Stomach (tissue), 9 donors: ENCODE data around the gene PHB1. TPM values are rescaled to one million over a fixed set of nuclear protein-coding genes. Genes with fewer than 3 reads are reported as not detected.

Source experiments
- DNase-seq, 2 donors: peaks; one replicate each; pipeline versions ENCODE4 v3.0.0 to v3.0.0-alpha.2; 2013 to 2019
- H3K27ac ChIP-seq, 5 donors: fragments of 200-600 bp in 4 of 5; sonication (generic) in 4 of 5; one replicate each; pipeline ENCODE4 v1.5.1; 2013 to 2019; ENCODE audit warnings: mild to moderate bottlenecking in 1 of 5, moderate library complexity in 1 of 5
- H3K27me3 ChIP-seq, 3 donors: fragments of 200-600 bp; sonication (generic); one replicate each; pipeline ENCODE4 v1.5.1; 2017 to 2019; ENCODE audit warnings: mixed run types in 1 of 3
- H3K36me3 ChIP-seq, 4 donors: fragments of 200-600 bp; sonication (generic); 1 replicate in 3 of 4; 2 replicates in 1 of 4; pipeline ENCODE4 v1.5.1; 2016 to 2019
- H3K4me1 ChIP-seq, 4 donors: fragments of 200-600 bp; sonication (generic); one replicate each; pipeline ENCODE4 v1.5.1; 2016 to 2019
- H3K4me3 ChIP-seq, 4 donors: fragments of 200-600 bp; sonication (generic) in 3 of 4; one replicate each; pipeline ENCODE4 v1.5.1; 2016 to 2019; ENCODE audit warnings: mild to moderate bottlenecking in 1 of 4
- H3K9me3 ChIP-seq, 4 donors: fragments of 200-600 bp; sonication (generic); one replicate each; pipeline ENCODE4 v1.5.1; 2016 to 2019
- EP300 ChIP-seq: sonication (generic); formaldehyde crosslinking; IDR thresholded peaks from one replicate; pipeline ENCODE4 v1.6.1; 2017; ENCODE audit warnings: antibody characterized with exemption
- POLR2A ChIP-seq, 4 donors: fragments of 450-650 bp; IDR thresholded peaks; one replicate each; pipeline ENCODE4 v1.6.1; 2016; ENCODE audit warnings: antibody characterized with exemption in 4 of 4, control low read depth in 2 of 4, mild to moderate bottlenecking in 1 of 4, moderate library complexity in 1 of 4
- POLR2AphosphoS5 ChIP-seq, 3 donors: sonication (generic); formaldehyde crosslinking; IDR thresholded peaks; one replicate each; pipeline ENCODE4 v1.6.1; 2016; ENCODE audit warnings: antibody characterized with exemption in 3 of 3
- WGBS, 5 donors: extraction: QIAGEN DNeasy Blood & Tissue Kit in 3 of 5; methylation state at CpG; one replicate each; pipeline versions ENCODE4 v1.1.5 to v1.1.7; 2013 to 2018; 5-methylcytosine and 5-hydroxymethylcytosine counted together
- intact Hi-C: fragments of 100-400 bp; cut with DNase I; formaldehyde crosslinking; loops from one replicate; pipeline ENCODE4 v1.15.1; 2023; ENCODE audit warnings: low total_unique reads
- polyA plus RNA-seq, 3 donors: library from polyadenylated mRNA; stranded (reverse); fragments of 200-250 nt; gene quantifications; one replicate each; pipeline ENCODE4 v1.2.3, GENCODE V29; 2013
- total RNA-seq, 5 donors: library from RNA; depleted of rRNA; stranded (reverse); fragments of >200 nt; gene quantifications; one replicate each; pipeline versions ENCODE4 v1.1.0 to v1.2.3, GENCODE V29; 2014 to 2016
- TF ChIP-seq, protein P1 (sequence below), 7 experiments: fragments of 450-650 bp in 4 of 7; fragments of 200-600 bp in 3 of 7; sonication (generic) in 3 of 7; IDR thresholded peaks; one replicate each; pipeline ENCODE4 v1.5.1; 2016 to 2019; ENCODE audit warnings: antibody characterized with exemption in 7 of 7, control low read depth in 2 of 7, mild to moderate bottlenecking in 1 of 7
- donor health status: healthy with polysubstance abuse.
- donor health status: Bipolar disorder and iron deficiency.
- donor health status: healthy.

PHB1 gene
- total and polyA plus RNA-seq, 8 donors, result 44.3 to 152 (median 102) TPM

DNA sequence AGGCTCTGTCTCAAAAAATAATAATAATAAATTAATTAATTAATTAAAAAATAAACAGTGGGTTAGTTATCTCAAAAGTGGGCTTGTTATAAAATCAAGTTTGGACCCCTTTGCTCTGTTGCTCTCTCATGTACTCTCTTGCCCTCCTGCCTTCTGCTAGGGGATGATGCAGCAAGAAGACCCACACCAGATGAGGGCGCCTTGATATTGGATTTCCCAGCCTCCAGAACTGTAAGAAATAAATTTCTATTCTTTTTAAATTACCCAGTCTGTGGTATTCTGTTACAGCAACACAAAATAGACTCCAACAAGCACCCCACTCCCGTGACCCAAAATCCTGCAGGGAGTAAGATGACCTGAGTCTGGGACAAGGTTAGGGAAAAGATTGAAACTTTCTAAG, 50.6 kb downstream of the PHB1 start:
- intact Hi-C loops, result no loop called here
- Histone ChIP-seq H3K9me3 (no peaks in the 10 kb centered on the region), H3K4me3 (no peak overlapping the region), H3K27me3 (no peaks in the 10 kb centered on the region), H3K4me1 (peaks cover 12 to 31% (median 23%) of the 10 kb centered on the region in 4 donors), H3K36me3 (peaks cover 0 to 3% (median 0%) of the 10 kb centered on the region in 4 donors), H3K27ac (no peak overlapping the region)
- WGBS, 5 donors, result 93 to 97% (median 94%) methylated on average over 2 of the region's 2 CpGs
- no peak for TF ChIP-seq POLR2A (IDR thresholded peaks at IDR 0.05)
- no peak for TF ChIP-seq EP300
- no peak for TF ChIP-seq POLR2AphosphoS5 (IDR thresholded peaks at IDR 0.05)
- TF ChIP-seq, protein P1, sequence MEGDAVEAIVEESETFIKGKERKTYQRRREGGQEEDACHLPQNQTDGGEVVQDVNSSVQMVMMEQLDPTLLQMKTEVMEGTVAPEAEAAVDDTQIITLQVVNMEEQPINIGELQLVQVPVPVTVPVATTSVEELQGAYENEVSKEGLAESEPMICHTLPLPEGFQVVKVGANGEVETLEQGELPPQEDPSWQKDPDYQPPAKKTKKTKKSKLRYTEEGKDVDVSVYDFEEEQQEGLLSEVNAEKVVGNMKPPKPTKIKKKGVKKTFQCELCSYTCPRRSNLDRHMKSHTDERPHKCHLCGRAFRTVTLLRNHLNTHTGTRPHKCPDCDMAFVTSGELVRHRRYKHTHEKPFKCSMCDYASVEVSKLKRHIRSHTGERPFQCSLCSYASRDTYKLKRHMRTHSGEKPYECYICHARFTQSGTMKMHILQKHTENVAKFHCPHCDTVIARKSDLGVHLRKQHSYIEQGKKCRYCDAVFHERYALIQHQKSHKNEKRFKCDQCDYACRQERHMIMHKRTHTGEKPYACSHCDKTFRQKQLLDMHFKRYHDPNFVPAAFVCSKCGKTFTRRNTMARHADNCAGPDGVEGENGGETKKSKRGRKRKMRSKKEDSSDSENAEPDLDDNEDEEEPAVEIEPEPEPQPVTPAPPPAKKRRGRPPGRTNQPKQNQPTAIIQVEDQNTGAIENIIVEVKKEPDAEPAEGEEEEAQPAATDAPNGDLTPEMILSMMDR (IDR thresholded peaks at IDR 0.05), result no peak
- DNase-seq, result no peak

DNA sequence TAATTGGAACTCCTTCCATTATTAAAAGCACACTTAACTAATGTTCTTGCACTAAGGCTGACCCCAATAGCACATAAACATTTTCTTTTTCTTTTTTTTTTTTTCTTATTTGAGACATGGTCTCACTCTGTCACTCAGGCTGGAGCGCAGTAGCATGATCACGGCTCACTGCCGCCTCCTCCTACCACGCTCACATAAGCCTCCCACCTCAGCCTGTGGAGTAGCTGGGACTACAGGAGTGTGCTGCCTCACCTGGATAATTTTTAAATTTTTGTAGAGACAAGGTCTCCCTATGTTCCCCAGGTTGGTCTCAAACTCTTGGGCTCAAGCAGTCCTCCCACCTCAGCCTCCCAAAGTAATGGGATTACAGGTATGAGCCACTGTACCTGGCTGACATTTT, 51.4 kb downstream of the PHB1 start:
- Histone ChIP-seq H3K27me3 (no peaks in the 10 kb centered on the region), H3K9me3 (no peaks in the 10 kb centered on the region), H3K27ac (peak overlapping the region in 4 of 5 donors; percentile 93 to 99 (median 96)), H3K4me1 (peaks cover 19 to 39% (median 31%) of the 10 kb centered on the region in 4 donors), H3K4me3 (peak overlapping the region in 2 of 4 donors; percentile 80 to 98), H3K36me3 (peaks cover 0 to 3% (median 0%) of the 10 kb centered on the region in 4 donors)
- DNase-seq, result no peak
- 82 to 93% (median 89%) methylated on average over 4 of the region's 4 CpGs for WGBS, 5 donors
- TF ChIP-seq POLR2A (IDR thresholded peaks at IDR 0.05) (no peak), POLR2AphosphoS5 (IDR thresholded peaks at IDR 0.05) (no peak), EP300 (no peak)
- TF ChIP-seq, protein P1 (IDR thresholded peaks at IDR 0.05), result no peak
- intact Hi-C loops, result no loop called here

DNA sequence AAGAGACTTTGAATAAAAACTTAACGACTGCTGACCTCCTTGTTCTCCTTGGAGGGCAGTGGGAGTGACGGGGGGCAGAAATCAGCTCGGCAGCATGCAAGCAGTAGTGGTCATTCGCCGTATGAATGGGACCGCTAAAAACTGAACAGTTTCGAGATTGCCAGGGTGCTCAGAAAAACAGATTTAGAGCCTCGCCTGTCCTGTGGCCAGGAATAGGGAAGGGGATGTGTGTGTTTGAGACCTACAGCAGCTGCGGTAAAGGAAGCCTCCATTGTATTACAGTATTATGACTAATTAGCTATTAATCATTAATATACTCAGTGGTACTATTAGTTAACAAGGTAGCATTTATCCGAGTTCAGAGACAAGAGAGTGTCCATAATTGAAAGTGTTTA, 52.0 kb downstream of the PHB1 start:
- peak overlapping the region; percentile 34 to 99 (median 94) for H3K27ac ChIP-seq
- intact Hi-C loops, result no loop called here
- no peaks in the 10 kb centered on the region for H3K9me3 ChIP-seq
- TF ChIP-seq POLR2AphosphoS5 (IDR thresholded peaks at IDR 0.05) (no peak), POLR2A (IDR thresholded peaks at IDR 0.05) (no peak), EP300 (no peak)
- TF ChIP-seq, protein P1 (IDR thresholded peaks at IDR 0.05), result no peak
- H3K27me3 ChIP-seq, result no peaks in the 10 kb centered on the region
- WGBS, 5 donors, result 9 to 13% (median 10%) methylated on average over 10 of the region's 10 CpGs
- H3K4me1 ChIP-seq, result peaks cover 25 to 45% (median 35%) of the 10 kb centered on the region in 4 donors
- H3K36me3 ChIP-seq, result peaks cover 0 to 3% (median 0%) of the 10 kb centered on the region in 4 donors
- DNase-seq, result no peak
- H3K4me3 ChIP-seq, result peak overlapping the region; percentile 80 to 98 (median 92)

DNA sequence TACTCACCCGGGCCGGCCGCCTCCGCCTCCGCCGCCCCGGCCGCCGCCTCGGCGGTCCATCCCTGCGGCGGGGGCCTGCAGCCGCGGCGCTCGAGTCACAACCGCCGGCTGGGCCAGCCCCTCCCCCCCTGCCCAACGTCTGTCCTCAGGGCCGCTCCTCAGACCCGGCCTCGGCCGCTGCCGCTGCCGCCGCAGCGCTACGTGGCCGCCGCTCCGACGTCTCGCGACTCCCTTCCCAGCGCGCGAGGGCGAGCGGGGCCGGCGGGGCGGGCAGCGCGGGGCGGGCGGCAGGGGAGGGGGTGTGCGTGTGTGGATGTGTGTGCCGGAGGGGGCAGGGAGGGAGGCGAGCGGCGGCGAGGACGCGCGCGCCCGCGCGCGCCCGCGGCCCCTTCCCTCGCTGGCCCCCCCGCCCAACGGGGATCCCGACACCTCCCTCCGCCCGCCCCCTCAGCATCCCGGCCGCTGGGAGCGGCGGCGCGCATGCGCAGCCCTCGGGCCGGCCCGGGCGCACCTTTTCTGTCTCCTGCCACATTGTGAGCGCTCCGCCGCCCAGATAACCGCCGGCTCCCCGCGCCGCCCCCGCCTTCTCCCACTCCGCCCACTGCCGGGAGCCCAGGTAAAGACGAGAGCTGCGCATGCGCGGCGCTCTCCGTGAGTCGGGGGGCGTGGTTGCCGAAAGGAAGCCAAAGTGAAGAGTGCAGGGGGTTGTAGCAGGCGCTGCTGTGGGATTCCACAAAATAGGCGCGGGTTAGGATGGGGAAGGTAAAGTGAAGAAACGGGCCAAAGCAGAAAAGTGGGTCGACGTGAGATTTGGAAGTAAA, 52.6 kb downstream of the PHB1 start, which contains the start of gene ZNF652:
Gene ZNF652, minus strand, starts transcription at position 349 of the 821 bp plus-strand sequence. CDS start 44,525 bp downstream, outside the sequence.
- intact Hi-C loops, result no loop called here
- H3K9me3 ChIP-seq, result no peaks in the 10 kb centered on the region
- no peak for TF ChIP-seq EP300
- peak in 2 of 3 donors; percentile 48 to 80 for TF ChIP-seq POLR2AphosphoS5 (IDR thresholded peaks at IDR 0.05)
- WGBS, 5 donors, result 0% methylated on average over 21 to 96 of the region's 106 CpGs
- H3K4me3 ChIP-seq, result peak within 1 kb of the TSS; percentile 80 to 98 (median 92)
- peaks cover 0 to 3% (median 0%) of the 10 kb centered on the region in 4 donors for H3K36me3 ChIP-seq
- peak; percentile 97 to 98 for DNase-seq
- H3K4me1 ChIP-seq, result peaks cover 26 to 51% (median 40%) of the 10 kb centered on the region in 4 donors
- no peaks in the 10 kb centered on the region for H3K27me3 ChIP-seq
- peak within 1 kb of the TSS; percentile 93 to 99 (median 97) for H3K27ac ChIP-seq
